Measurements from ENCODE around the gene RABL3. TPM values are rescaled to one million over a fixed set of nuclear protein-coding genes. Genes with fewer than 3 reads are reported as not detected.

Gene RABL3
- 10 to 100 TPM; 19.8 to 31.8 (median 26.6) TPM for total RNA-seq

- no peak for TF ChIP-seq CTCF (IDR thresholded peaks at IDR 0.05; ENCODE audit: low read depth)
These were observed at the start of gene RABL3, which contains the start of gene GTF2E1 for GRCh38 chr3:120742198-120742848. TSS of gene RABL3 (minus strand) at chr3:120742516. CDS start at chr3:120742507, 9 bp downstream. TSS of gene GTF2E1 (plus strand) at chr3:120742744. CDS start at chr3:120750553, 7,809 bp downstream.

GRCh38 chr3:120791913-120792312, 49.6 kb upstream of the RABL3 start:
- no peak for TF ChIP-seq CTCF (IDR thresholded peaks at IDR 0.05; ENCODE audit: low read depth)

- no peak for TF ChIP-seq CTCF (IDR thresholded peaks at IDR 0.05; ENCODE audit: low read depth)
These were observed 48.7 kb upstream of the RABL3 start for GRCh38 chr3:120791010-120791409.

- no peak for TF ChIP-seq CTCF (IDR thresholded peaks at IDR 0.05; ENCODE audit: low read depth)
These were observed 38.7 kb upstream of the RABL3 start for GRCh38 chr3:120780977-120781376.

- TF ChIP-seq CTCF (IDR thresholded peaks at IDR 0.05; ENCODE audit: low read depth) = no peak
These were observed 36.5 kb upstream of the RABL3 start for GRCh38 chr3:120778776-120779175.

GRCh38 chr3:120775411-120775810, 33.1 kb upstream of the RABL3 start:
- TF ChIP-seq CTCF (IDR thresholded peaks at IDR 0.05; ENCODE audit: low read depth) = no peak

- no peak for TF ChIP-seq CTCF (IDR thresholded peaks at IDR 0.05; ENCODE audit: low read depth)
These were observed 31.6 kb upstream of the RABL3 start for GRCh38 chr3:120773932-120774331.
